Activated T-helper 1 cell treated with Interleukin-2 at 50 U/mL for 16 hours (primary cell): ENCODE results near the gene MAPK8.
A peak's percentile ranks its signal among the peaks of the same experiment; 100 is the strongest.

Experiments
- DNase-seq: peaks from one replicate; pipeline ENCODE4 v3.0.0-alpha.2; 2020; ENCODE audit warnings: low read depth

The MAPK8 gene

GRCh38 chr10:48292616-48293015 lies 13.9 kb upstream of the MAPK8 start:
- DNase-seq: no peak

- DNase-seq: no peak
Measured at GRCh38 chr10:48294431-48294830, 12.0 kb upstream of the MAPK8 start.

- no peak for DNase-seq
Measured at GRCh38 chr10:48296576-48297098, 9.8 kb upstream of the MAPK8 start.

GRCh38 chr10:48299066-48299465 lies 7.4 kb upstream of the MAPK8 start:
- no peak for DNase-seq

- no peak for DNase-seq
Measured at GRCh38 chr10:48299692-48300091, 6.8 kb upstream of the MAPK8 start.

- DNase-seq: no peak
Measured at GRCh38 chr10:48300556-48300955, 5.9 kb upstream of the MAPK8 start.

- no peak for DNase-seq
Measured at GRCh38 chr10:48302515-48303476, 3.7 kb upstream of the MAPK8 start.

GRCh38 chr10:48305905-48306264 lies 592 bp upstream of the MAPK8 start:
- DNase-seq: no peak

GRCh38 chr10:48306870-48307710 lies 613 bp downstream of the MAPK8 start:
- peak; percentile 62 for DNase-seq

- no peak for DNase-seq
Measured at GRCh38 chr10:48307711-48308018, 1.2 kb downstream of the MAPK8 start.

GRCh38 chr10:48309711-48310226 lies 3.3 kb downstream of the MAPK8 start:
- no peak for DNase-seq

GRCh38 chr10:48314107-48314506 lies 7.6 kb downstream of the MAPK8 start:
- no peak for DNase-seq

- no peak for DNase-seq
Measured at GRCh38 chr10:48316236-48316635, 9.8 kb downstream of the MAPK8 start.

- no peak for DNase-seq
Measured at GRCh38 chr10:48317321-48317990, 11.0 kb downstream of the MAPK8 start.

GRCh38 chr10:48322017-48322416 lies 15.5 kb downstream of the MAPK8 start:
- DNase-seq: no peak

GRCh38 chr10:48324580-48324979 lies 18.1 kb downstream of the MAPK8 start:
- DNase-seq: no peak

- DNase-seq: no peak
Measured at GRCh38 chr10:48330269-48330668, 23.8 kb downstream of the MAPK8 start.

- DNase-seq: no peak
Measured at GRCh38 chr10:48331436-48331835, 25.0 kb downstream of the MAPK8 start.

GRCh38 chr10:48332166-48332870 lies 25.8 kb downstream of the MAPK8 start:
- no peak for DNase-seq

GRCh38 chr10:48332871-48333216 lies 26.4 kb downstream of the MAPK8 start:
- no peak for DNase-seq

- DNase-seq: no peak
Measured at GRCh38 chr10:48333856-48334255, 27.4 kb downstream of the MAPK8 start.

GRCh38 chr10:48335788-48336187 lies 29.3 kb downstream of the MAPK8 start:
- no peak for DNase-seq
